Astrocyte of the cerebellum (primary cell): ENCODE measurements around the gene FLT1.

Experiments
- DNase-seq: peaks from one replicate; pipeline ENCODE4 v3.0.0-alpha.2; 2011; ENCODE audit warnings: low read depth
- H3K4me3 ChIP-seq: 2 replicates; pipeline ENCODE4 v1.5.1; 2011; ENCODE audit warnings: mild to moderate bottlenecking, low read depth, low read length, moderate library complexity
- CTCF ChIP-seq: IDR thresholded peaks from 2 replicates; pipeline ENCODE4 v1.5.1; 2012; ENCODE audit warnings: low read length, low read depth, moderate library complexity, mild to moderate bottlenecking; ENCODE audit errors: missing control alignments
- in situ Hi-C: cut with HindIII; loops from 2 replicates; pipeline ENCODE4 v1.10.0; 2017; ENCODE audit warnings: low sequenced_read_pairs

Gene FLT1

GRCh38 chr13:28476919-28477708, 17.8 kb downstream of the FLT1 start:
- no peak for TF ChIP-seq CTCF
- DNase-seq: no peak
- in situ Hi-C loops: no loop called here
- H3K4me3 ChIP-seq: no peak overlapping the region

- in situ Hi-C loops: no loop called here
- H3K4me3 ChIP-seq: no peak overlapping the region
- DNase-seq: peak; percentile 64
- TF ChIP-seq CTCF: no peak
Measured at GRCh38 chr13:28475916-28476725, 18.8 kb downstream of the FLT1 start.

- DNase-seq: no peak
- in situ Hi-C loops: no loop called here
- TF ChIP-seq CTCF: no peak
- no peak overlapping the region for H3K4me3 ChIP-seq
Measured at GRCh38 chr13:28474491-28475134, 20.3 kb downstream of the FLT1 start.

GRCh38 chr13:28473044-28473443, 21.9 kb downstream of the FLT1 start:
- no peak for TF ChIP-seq CTCF
- in situ Hi-C loops: no loop called here

GRCh38 chr13:28471421-28471820, 23.5 kb downstream of the FLT1 start:
- in situ Hi-C loops: no loop called here
- TF ChIP-seq CTCF: no peak
- H3K4me3 ChIP-seq: no peak overlapping the region
- no peak for DNase-seq

More at GRCh38 chr13:28473044-28473443, 21.9 kb downstream of the FLT1 start:
- no peak for DNase-seq
- H3K4me3 ChIP-seq: no peak overlapping the region

- TF ChIP-seq CTCF: no peak
- in situ Hi-C loops: no loop called here
- DNase-seq: no peak
- H3K4me3 ChIP-seq: no peak overlapping the region
Measured at GRCh38 chr13:28470296-28470695, 24.6 kb downstream of the FLT1 start.
